ENCODE data around the gene ROGDI.
A peak's percentile ranks its signal among the peaks of the same experiment; 100 is the strongest.

Gene ROGDI

DNA sequence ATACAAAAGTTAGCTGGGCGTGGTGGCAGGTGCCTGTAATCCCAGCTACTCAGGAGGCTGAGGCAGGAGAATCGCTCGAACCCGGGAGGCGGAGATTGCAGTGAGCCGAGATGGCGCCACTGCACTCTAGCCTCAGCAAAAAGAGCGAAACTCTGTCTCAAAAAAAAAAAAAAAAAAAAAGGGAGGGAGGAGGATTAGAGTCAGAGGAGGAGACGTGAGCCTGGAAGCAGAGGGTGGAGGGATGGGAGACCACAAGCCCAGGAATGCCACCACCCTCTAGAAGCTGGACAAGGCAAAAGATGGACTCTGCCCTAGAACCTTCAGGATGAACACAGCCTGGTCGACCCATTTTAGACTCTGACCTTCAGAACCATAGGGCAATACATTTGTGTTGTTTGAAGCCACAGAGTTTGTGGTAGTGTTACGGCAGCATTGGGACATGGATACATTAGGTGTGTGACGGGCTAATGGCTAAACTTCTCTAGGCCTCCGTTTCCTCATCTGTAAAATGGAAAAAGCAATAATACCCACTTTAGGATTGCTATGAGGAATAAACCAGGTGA lies 9.4 kb downstream of the ROGDI start:
- DNase-seq (ENCODE audit: low read depth in 2 of 2) = no peak
- no peak overlapping the region for H3K4me3 ChIP-seq (replicated peaks in 1 of 2; ENCODE audit: low read depth in 2 of 2, low read length in 2 of 2)
- TF ChIP-seq CTCF (IDR thresholded peaks at IDR 0.05; ENCODE audit: low read depth, low read length) = no peak

GRCh38 chr16:4790871-4791270 lies 11.6 kb downstream of the ROGDI start:
- DNase-seq (ENCODE audit: low read depth in 2 of 2) = peak in 1 of 2 donors; percentile 23
- TF ChIP-seq CTCF (IDR thresholded peaks at IDR 0.05; ENCODE audit: low read depth, low read length) = no peak
- no peak overlapping the region for H3K4me3 ChIP-seq (replicated peaks in 1 of 2; ENCODE audit: low read depth in 2 of 2, low read length in 2 of 2)

GRCh38 chr16:4790261-4790660 lies 12.2 kb downstream of the ROGDI start:
- DNase-seq (ENCODE audit: low read depth in 2 of 2) = no peak
- no peak for TF ChIP-seq CTCF (IDR thresholded peaks at IDR 0.05; ENCODE audit: low read depth, low read length)
- H3K4me3 ChIP-seq (replicated peaks in 1 of 2; ENCODE audit: low read depth in 2 of 2, low read length in 2 of 2) = no peak overlapping the region

DNA sequence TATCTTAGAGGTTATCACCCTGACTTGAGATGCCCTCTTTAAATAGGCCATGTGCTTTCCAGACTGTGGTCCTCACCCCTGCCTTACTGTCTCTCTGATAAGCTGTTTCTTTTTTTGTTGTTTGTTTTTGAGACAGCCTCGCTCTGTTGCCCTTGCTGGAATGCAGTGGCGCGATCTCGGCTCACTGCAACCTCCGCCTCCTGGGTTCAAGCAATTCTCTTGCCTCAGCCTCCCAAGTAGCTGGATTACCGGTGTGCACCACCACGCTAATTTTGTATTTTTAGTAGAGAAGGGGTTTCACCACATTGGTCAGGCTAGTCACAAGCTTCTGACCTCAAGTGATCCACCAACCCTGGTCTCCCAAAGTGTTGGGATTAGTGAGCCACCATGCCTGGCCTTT lies 13.5 kb downstream of the ROGDI start:
- no peak for DNase-seq (ENCODE audit: low read depth in 2 of 2)
- no peak for TF ChIP-seq CTCF (IDR thresholded peaks at IDR 0.05; ENCODE audit: low read depth, low read length)
- no peak overlapping the region for H3K4me3 ChIP-seq (replicated peaks in 1 of 2; ENCODE audit: low read depth in 2 of 2, low read length in 2 of 2)

DNA sequence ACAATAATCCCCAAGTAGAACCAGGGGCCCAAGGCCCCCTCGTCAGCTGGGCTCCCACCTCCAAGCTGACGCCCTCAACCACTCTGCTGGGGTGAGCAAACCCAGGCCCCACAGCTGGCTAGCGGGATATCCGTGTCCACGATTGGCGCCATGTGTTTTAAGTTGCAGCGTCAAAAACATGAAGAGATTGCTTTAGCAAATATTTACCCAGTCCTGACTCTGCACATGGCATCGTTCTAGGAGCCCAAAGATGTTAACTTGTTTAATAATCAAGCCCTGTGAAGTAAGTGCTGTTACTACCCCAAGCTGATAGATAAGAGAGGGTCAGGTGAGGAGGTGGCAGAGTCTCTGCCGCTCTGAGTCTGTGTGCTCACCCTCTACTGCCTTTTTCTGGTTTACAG lies 13.9 kb downstream of the ROGDI start:
- DNase-seq (ENCODE audit: low read depth in 2 of 2) = no peak
- no peak overlapping the region for H3K4me3 ChIP-seq (replicated peaks in 1 of 2; ENCODE audit: low read depth in 2 of 2, low read length in 2 of 2)
- no peak for TF ChIP-seq CTCF (IDR thresholded peaks at IDR 0.05; ENCODE audit: low read depth, low read length)

DNA sequence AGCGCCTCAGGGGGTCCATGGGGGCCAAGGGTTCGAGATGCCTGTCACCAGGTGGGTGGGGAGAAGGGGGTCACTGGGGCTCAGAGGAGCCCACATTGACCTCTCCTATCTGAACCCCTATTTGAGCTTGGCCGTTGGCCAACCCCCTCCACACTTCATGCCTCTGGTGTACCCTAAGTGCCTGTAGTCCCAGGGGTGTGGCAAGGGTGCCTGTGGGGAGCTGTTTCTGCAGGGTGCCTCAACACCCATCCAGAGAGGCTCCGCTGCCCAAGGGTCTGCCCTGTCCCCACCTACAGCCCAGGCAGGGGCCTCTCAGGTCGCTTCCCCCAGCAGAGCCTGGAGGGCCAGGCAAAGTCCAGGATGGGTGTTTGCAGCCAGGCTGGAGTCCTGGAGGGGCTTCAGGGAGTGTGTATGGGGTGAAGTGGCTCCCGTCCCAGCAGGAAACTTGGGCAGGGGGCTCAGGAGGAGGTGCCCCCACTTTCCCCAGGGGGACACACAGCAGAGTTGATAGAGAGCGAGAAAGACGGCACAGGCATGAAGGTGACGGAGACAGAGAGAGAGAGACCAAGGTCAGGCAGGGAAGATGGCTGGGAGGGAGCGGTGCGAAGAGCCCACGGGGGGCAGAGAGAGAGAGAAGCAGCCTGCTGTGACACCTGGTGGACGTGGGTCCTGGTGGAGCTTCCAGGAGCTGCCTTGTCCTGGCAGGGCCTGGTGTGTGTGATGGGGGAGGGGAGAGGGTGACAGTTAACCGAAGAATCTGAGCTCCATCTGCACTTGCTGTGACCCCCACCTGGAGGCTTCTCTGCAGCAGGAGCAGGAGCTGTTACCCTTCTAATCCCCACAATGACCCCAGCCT lies 14.6 kb downstream of the ROGDI start, which contains the start of gene SEPTIN12:
SEPTIN12 (minus strand) TSS at position 719 of the 856 bp plus-strand sequence; CDS start at position 19, 700 bp downstream.
- DNase-seq (ENCODE audit: low read depth in 2 of 2) = no peak
- H3K4me3 ChIP-seq (replicated peaks in 1 of 2; ENCODE audit: low read depth in 2 of 2, low read length in 2 of 2) = no peak within 1 kb of the TSS
- TF ChIP-seq CTCF (IDR thresholded peaks at IDR 0.05; ENCODE audit: low read depth, low read length) = no peak

Measured in cardiac fibroblast (primary cell).